Testis (tissue), 2 donors: ENCODE data around the gene CD58.

Experiments
- POLR2A ChIP-seq: fragments of 450-650 bp; IDR thresholded peaks from one replicate; pipeline ENCODE4 v1.6.1; 2017; ENCODE audit warnings: antibody characterized with exemption, mild to moderate bottlenecking, moderate library complexity
- TF ChIP-seq, protein P1 (sequence below), 3 experiments: fragments of 450-650 bp in 2 of 3; fragments of 200-600 bp in 1 of 3; sonication (generic) in 1 of 3; IDR thresholded peaks; one replicate each; pipeline ENCODE4 v1.5.1; 2016 to 2019; ENCODE audit warnings: antibody characterized with exemption in 3 of 3, mild to moderate bottlenecking in 2 of 3, moderate library complexity in 1 of 3

DNA sequence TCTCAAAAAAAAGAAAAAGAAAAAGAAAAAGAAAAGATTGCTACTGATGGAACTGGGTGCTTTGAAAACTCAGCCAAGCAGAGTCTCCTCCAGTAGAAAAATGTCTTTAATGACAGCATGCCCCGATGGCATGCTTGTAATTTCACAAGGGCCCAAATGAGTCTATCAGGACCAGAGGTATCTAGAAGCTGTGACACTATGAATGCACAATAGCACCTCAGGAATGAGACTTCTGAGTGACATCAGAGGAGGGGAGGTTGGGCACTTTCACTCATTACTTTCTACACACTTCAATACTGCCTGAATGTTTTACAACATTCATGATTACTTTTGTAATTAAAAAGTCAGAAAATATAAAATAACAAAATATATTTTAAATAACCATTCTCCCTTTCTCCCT lies 15.1 kb upstream of the CD58 start:
- TF ChIP-seq, protein P1, sequence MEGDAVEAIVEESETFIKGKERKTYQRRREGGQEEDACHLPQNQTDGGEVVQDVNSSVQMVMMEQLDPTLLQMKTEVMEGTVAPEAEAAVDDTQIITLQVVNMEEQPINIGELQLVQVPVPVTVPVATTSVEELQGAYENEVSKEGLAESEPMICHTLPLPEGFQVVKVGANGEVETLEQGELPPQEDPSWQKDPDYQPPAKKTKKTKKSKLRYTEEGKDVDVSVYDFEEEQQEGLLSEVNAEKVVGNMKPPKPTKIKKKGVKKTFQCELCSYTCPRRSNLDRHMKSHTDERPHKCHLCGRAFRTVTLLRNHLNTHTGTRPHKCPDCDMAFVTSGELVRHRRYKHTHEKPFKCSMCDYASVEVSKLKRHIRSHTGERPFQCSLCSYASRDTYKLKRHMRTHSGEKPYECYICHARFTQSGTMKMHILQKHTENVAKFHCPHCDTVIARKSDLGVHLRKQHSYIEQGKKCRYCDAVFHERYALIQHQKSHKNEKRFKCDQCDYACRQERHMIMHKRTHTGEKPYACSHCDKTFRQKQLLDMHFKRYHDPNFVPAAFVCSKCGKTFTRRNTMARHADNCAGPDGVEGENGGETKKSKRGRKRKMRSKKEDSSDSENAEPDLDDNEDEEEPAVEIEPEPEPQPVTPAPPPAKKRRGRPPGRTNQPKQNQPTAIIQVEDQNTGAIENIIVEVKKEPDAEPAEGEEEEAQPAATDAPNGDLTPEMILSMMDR (IDR thresholded peaks at IDR 0.05): no peak
- no peak for TF ChIP-seq POLR2A
